Spleen (tissue), 13 donors: ENCODE measurements around the gene STAT5A. TPM values are rescaled to one million over a fixed set of nuclear protein-coding genes. Genes with fewer than 3 reads are reported as not detected.
"Not testable (repeated sequence)": the region's sequence is repeated elsewhere in the genome, so short reads cannot be mapped to it uniquely, and the experiment has no call there.

Experiments
- DNase-seq: peaks from one replicate; pipeline ENCODE4 v3.0.0-alpha.2; 2020
- H3K27ac ChIP-seq, 8 donors: fragments of 200-600 bp; sonication (generic) in 7 of 8; 1 replicate in 4 of 8; 2 replicates in 4 of 8; pipeline versions ENCODE4 v1.5.0 to v1.8.0; 2016 to 2021; ENCODE audit warnings: inconsistent platforms in 4 of 8, mild to moderate bottlenecking in 4 of 8, moderate library complexity in 1 of 8
- H3K27me3 ChIP-seq, 7 donors: fragments of 200-600 bp; sonication (generic) in 6 of 7; replicated peaks in 1 of 7; 1 replicate in 4 of 7; 2 replicates in 3 of 7; pipeline versions ENCODE4 v1.5.0 to v1.8.0; 2016 to 2021; ENCODE audit warnings: inconsistent platforms in 3 of 7, mild to moderate bottlenecking in 1 of 7
- H3K36me3 ChIP-seq, 6 donors: fragments of 200-600 bp; sonication (generic) in 5 of 6; 1 replicate in 4 of 6; 2 replicates in 2 of 6; pipeline versions ENCODE4 v1.5.0 to v1.8.0; 2016 to 2021; ENCODE audit warnings: inconsistent platforms in 2 of 6
- H3K4me1 ChIP-seq, 6 donors: fragments of 200-600 bp; sonication (generic) in 5 of 6; 1 replicate in 3 of 6; 2 replicates in 3 of 6; pipeline versions ENCODE4 v1.5.0 to v1.8.0; 2016 to 2021; ENCODE audit warnings: inconsistent platforms in 3 of 6
- H3K4me3 ChIP-seq, 8 donors: fragments of 200-600 bp; sonication (generic) in 7 of 8; 1 replicate in 4 of 8; 2 replicates in 4 of 8; pipeline versions ENCODE4 v1.5.0 to v1.8.0; 2016 to 2021; ENCODE audit warnings: inconsistent platforms in 4 of 8, mild to moderate bottlenecking in 4 of 8, moderate library complexity in 2 of 8
- H3K9me3 ChIP-seq, 8 donors: fragments of 200-600 bp; sonication (generic) in 7 of 8; 1 replicate in 4 of 8; 2 replicates in 4 of 8; pipeline versions ENCODE4 v1.5.0 to v1.8.0; 2016 to 2021; ENCODE audit warnings: inconsistent platforms in 4 of 8
- POLR2A ChIP-seq, 3 donors: fragments of 450-650 bp; IDR thresholded peaks; one replicate each; pipeline ENCODE4 v1.5.1; 2017; ENCODE audit warnings: antibody characterized with exemption in 3 of 3, mild to moderate bottlenecking in 1 of 3
- POLR2AphosphoS5 ChIP-seq, 3 donors: sonication (generic); formaldehyde crosslinking; IDR thresholded peaks; one replicate each; pipeline ENCODE4 v1.5.1; 2017; ENCODE audit warnings: antibody characterized with exemption in 3 of 3
- WGBS, 5 donors: extraction: QIAGEN DNeasy Blood & Tissue Kit in 3 of 5; methylation state at CpG; one replicate each; pipeline versions ENCODE4 v1.1.5 to v1.1.7; 2013 to 2018; 5-methylcytosine and 5-hydroxymethylcytosine counted together
- intact Hi-C: fragments of 100-400 bp; cut with DNase I; formaldehyde crosslinking; loops from one replicate; pipeline ENCODE4 v1.15.0; 2023; ENCODE audit warnings: low total_unique reads
- long read RNA-seq, 2 donors: transcript quantifications; one replicate each; lab custom pipeline, GENCODE V29; 2026
- polyA plus RNA-seq, 3 donors: library from polyadenylated mRNA; stranded (reverse); fragments of 200-250 nt; gene quantifications; one replicate each; pipeline ENCODE4 v1.2.1, GENCODE V29; 2013
- total RNA-seq, 7 donors: library from RNA; depleted of rRNA in 3 of 7; stranded (reverse); fragments of >200 nt in 3 of 7; fragmentation: NEBNext Ultra II Directional in 4 of 7; extraction: Animal tissue kit (Norgen Biotek cat#: 25700) in 4 of 7; gene quantifications; one replicate each; pipeline versions ENCODE4 v1.1.0 to v1.2.1, GENCODE V29; 2016 to 2021
- TF ChIP-seq, protein P1 (sequence below), 11 experiments: fragments of 200-600 bp in 7 of 11; fragments of 450-650 bp in 4 of 11; sonication (generic) in 4 of 11; IDR thresholded peaks in 8 of 11; conservative IDR thresholded peaks in 3 of 11; 1 replicate in 7 of 11; 2 replicates in 4 of 11; pipeline versions ENCODE4 v1.4.0 to v1.8.0; 2016 to 2021; ENCODE audit warnings: antibody characterized with exemption in 11 of 11, inconsistent platforms in 4 of 11, mild to moderate bottlenecking in 1 of 11
- donor health status: healthy with polysubstance abuse.
- donor health status: DM: no; HTN: no; CAD: no; lungs with moderate emphysema.
- donor health status: DM: no; HTN: no; CAD: no.
- donor health status: Bipolar disorder and iron deficiency.
- donor health status: healthy.
- donor health status: DM: no; HTN: no; CAD: no.
- donor health status: DM: yes; HTN: yes; CAD: no.

The STAT5A gene
- total RNA-seq (100 to 1,000 TPM in 1 of 7 donors, 10 to 100 TPM in 6; 63.7 to 131 (median 76.5) TPM), polyA plus RNA-seq (10 to 100 TPM; 22.7 to 42.3 (median 28.4) TPM)
- long read RNA-seq, donor 1, partial matches to known transcripts = 0 of 4 reads
- long read RNA-seq, donor 1, other reads (novel, unspliced or antisense) = 0 of 4 reads
- long read RNA-seq, donor 2, partial matches to known transcripts = 0 of 2 reads
- long read RNA-seq, donor 2, other reads (novel, unspliced or antisense) = 0 of 2 reads

DNA sequence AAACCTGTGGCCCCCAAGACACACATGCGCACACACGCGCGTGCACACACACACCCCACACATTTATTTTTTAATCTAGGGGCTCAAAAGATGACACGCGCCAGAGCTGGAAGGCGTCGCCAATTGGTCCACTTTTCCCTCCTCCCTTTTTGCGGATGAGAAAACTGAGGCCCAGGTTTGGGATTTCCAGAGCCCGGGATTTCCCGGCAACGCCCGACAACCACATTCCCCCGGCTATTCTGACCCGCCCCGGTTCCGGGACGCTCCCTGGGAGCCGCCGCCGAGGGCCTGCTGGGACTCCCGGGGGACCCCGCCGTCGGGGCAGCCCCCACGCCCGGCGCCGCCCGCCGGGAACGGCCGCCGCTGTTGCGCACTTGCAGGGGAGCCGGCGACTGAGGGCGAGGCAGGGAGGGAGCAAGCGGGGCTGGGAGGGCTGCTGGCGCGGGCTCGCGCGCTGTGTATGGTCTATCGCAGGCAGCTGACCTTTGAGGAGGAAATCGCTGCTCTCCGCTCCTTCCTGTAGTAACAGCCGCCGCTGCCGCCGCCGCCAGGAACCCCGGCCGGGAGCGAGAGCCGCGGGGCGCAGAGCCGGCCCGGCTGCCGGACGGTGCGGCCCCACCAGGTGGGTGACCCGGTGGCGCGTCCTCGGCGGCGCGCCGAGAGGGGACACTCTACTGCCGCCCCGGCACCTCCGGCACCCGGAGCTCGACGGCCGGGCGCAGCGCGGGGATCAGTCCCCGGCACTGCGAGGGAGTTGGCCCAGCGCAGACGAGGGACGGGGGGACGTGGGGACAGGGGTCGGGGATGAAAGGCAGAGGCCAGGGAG is at the start of gene STAT5A:
Gene STAT5A (plus strand): TSS at position 522 of the 826 bp plus-strand sequence. CDS start 914 bp downstream, outside the sequence.
- Histone ChIP-seq H3K4me1 (peaks cover 13 to 79% (median 45%) of the 10 kb centered on the region in 6 donors), H3K27ac (peak within 1 kb of the TSS; percentile 86 to 97 (median 92)), H3K4me3 (peak within 1 kb of the TSS; percentile 57 to 81 (median 69)), H3K36me3 (peaks cover 0 to 26% (median 8%) of the 10 kb centered on the region in 6 donors), H3K9me3 (no peaks in the 10 kb centered on the region), H3K27me3 (no peaks in the 10 kb centered on the region)
- peak; percentile 98 for DNase-seq
- TF ChIP-seq POLR2AphosphoS5 (IDR thresholded peaks at IDR 0.05) = peak; percentile 94 to 96 (median 94)
- TF ChIP-seq, protein P1, sequence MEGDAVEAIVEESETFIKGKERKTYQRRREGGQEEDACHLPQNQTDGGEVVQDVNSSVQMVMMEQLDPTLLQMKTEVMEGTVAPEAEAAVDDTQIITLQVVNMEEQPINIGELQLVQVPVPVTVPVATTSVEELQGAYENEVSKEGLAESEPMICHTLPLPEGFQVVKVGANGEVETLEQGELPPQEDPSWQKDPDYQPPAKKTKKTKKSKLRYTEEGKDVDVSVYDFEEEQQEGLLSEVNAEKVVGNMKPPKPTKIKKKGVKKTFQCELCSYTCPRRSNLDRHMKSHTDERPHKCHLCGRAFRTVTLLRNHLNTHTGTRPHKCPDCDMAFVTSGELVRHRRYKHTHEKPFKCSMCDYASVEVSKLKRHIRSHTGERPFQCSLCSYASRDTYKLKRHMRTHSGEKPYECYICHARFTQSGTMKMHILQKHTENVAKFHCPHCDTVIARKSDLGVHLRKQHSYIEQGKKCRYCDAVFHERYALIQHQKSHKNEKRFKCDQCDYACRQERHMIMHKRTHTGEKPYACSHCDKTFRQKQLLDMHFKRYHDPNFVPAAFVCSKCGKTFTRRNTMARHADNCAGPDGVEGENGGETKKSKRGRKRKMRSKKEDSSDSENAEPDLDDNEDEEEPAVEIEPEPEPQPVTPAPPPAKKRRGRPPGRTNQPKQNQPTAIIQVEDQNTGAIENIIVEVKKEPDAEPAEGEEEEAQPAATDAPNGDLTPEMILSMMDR (IDR thresholded peaks at IDR 0.05 in 8 of 11, conservative IDR thresholded peaks at IDR 0.05 in 3 of 11) = peak in 2 of 11 experiments; percentile 12 to 29
- TF ChIP-seq POLR2A (IDR thresholded peaks at IDR 0.05) = peak; percentile 8 to 74 (median 49)
- intact Hi-C loops = no loop called here
- 1 to 4% (median 2%) methylated on average over 36 to 88 of the region's 88 CpGs for WGBS, 5 donors

GRCh38 chr17:42239576-42239975 is 48.7 kb upstream of the STAT5A start:
- H3K27me3 ChIP-seq, H3K4me3 ChIP-seq, H3K36me3 ChIP-seq, intact Hi-C loops, H3K27ac ChIP-seq, DNase-seq, H3K9me3 ChIP-seq: not testable (repeated sequence)
- 87 to 93% (median 91%) methylated on average over 7 of the region's 7 CpGs for WGBS, 5 donors
- H3K4me1 ChIP-seq = peaks cover 0 to 62% (median 13%) of the 10 kb centered on the region in 6 donors

- intact Hi-C loops = no loop called here
- Histone ChIP-seq H3K4me1 (peaks cover 0 to 60% (median 13%) of the 10 kb centered on the region in 6 donors), H3K4me3 (no peak overlapping the region), H3K36me3 (no peaks in the 10 kb centered on the region), H3K27me3 (no peaks in the 10 kb centered on the region), H3K9me3 (no peaks in the 10 kb centered on the region), H3K27ac (no peak overlapping the region)
- no peak for DNase-seq
- 79 to 94% (median 91%) methylated on average over 5 of the region's 5 CpGs for WGBS, 5 donors
- TF ChIP-seq POLR2AphosphoS5 (IDR thresholded peaks at IDR 0.05) (no peak), POLR2A (IDR thresholded peaks at IDR 0.05) (no peak)
- TF ChIP-seq, protein P1 (IDR thresholded peaks at IDR 0.05 in 8 of 11, conservative IDR thresholded peaks at IDR 0.05 in 3 of 11) = no peak
Measured at GRCh38 chr17:42240201-42240600, 48.1 kb upstream of the STAT5A start.

GRCh38 chr17:42240863-42241262 is 47.4 kb upstream of the STAT5A start:
- WGBS, 5 donors = 82 to 92% (median 89%) methylated on average over 4 of the region's 4 CpGs
- DNase-seq, H3K9me3 ChIP-seq, H3K27ac ChIP-seq, H3K27me3 ChIP-seq, intact Hi-C loops, H3K4me3 ChIP-seq, H3K36me3 ChIP-seq: not testable (repeated sequence)
- peaks cover 0 to 61% (median 15%) of the 10 kb centered on the region in 6 donors for H3K4me1 ChIP-seq

GRCh38 chr17:42241871-42242270 is 46.4 kb upstream of the STAT5A start:
- Histone ChIP-seq H3K36me3 (no peaks in the 10 kb centered on the region), H3K4me3 (no peak overlapping the region), H3K9me3 (no peaks in the 10 kb centered on the region), H3K4me1 (peaks cover 5 to 71% (median 24%) of the 10 kb centered on the region in 6 donors), H3K27ac (no peak overlapping the region), H3K27me3 (no peaks in the 10 kb centered on the region)
- intact Hi-C loops = no loop called here
- WGBS, 5 donors = 93 to 100% (median 97%) methylated on average over 1 of the region's 1 CpG
- no peak for DNase-seq
- TF ChIP-seq POLR2A (IDR thresholded peaks at IDR 0.05) (no peak), POLR2AphosphoS5 (IDR thresholded peaks at IDR 0.05) (no peak)
